ENCODE results near the gene AKAP7.

The AKAP7 gene

GRCh38 chr6:131281471-131282270 is 146.4 kb downstream of the AKAP7 start:
- no peak overlapping the region for H3K9ac ChIP-seq (ENCODE audit: low read length)
- no peak overlapping the region for H3K4me3 ChIP-seq (ENCODE audit: low read depth, low read length, poor library complexity, severe bottlenecking)
- no peaks in the 10 kb centered on the region for H3K9me2 ChIP-seq (ENCODE audit: low read depth, low read length)
- H3K4me2 ChIP-seq (ENCODE audit: low read length): no peak overlapping the region
- H2AFZ ChIP-seq (ENCODE audit: low read length): no peak overlapping the region
- no peaks in the 10 kb centered on the region for H4K20me1 ChIP-seq (ENCODE audit: insufficient read depth, low read length)
- no peaks in the 10 kb centered on the region for H3K9me3 ChIP-seq (ENCODE audit: low read length)
- no peaks in the 10 kb centered on the region for H3K4me1 ChIP-seq (ENCODE audit: insufficient read depth, low read length, severe bottlenecking)
- no peaks in the 10 kb centered on the region for H3K79me2 ChIP-seq (ENCODE audit: insufficient read depth, low read length)
- H3K27me3 ChIP-seq (ENCODE audit: insufficient read depth, low read length): no peaks in the 10 kb centered on the region
- H3F3A ChIP-seq (ENCODE audit: insufficient read depth, low read length): no peaks in the 10 kb centered on the region
- no peak overlapping the region for H3K27ac ChIP-seq (ENCODE audit: low read depth, low read length, poor library complexity, severe bottlenecking)
- TF ChIP-seq EZH2 (IDR thresholded peaks at IDR 0.05; ENCODE audit: borderline replicate concordance, low read length) (no peak), CTCF (IDR thresholded peaks at IDR 0.05; ENCODE audit: low read length) (no peak)
- no peaks in the 10 kb centered on the region for H3K36me3 ChIP-seq (ENCODE audit: insufficient read depth, low read length)

GRCh38 chr6:131282365-131282764 is 147.1 kb downstream of the AKAP7 start:
- H3K4me2 ChIP-seq (ENCODE audit: low read length): no peak overlapping the region
- H3K9me2 ChIP-seq (ENCODE audit: low read depth, low read length): no peaks in the 10 kb centered on the region

GRCh38 chr6:131283466-131284175 is 148.4 kb downstream of the AKAP7 start:
- Histone ChIP-seq H3K9me2 (ENCODE audit: low read depth, low read length) (no peaks in the 10 kb centered on the region), H3K36me3 (ENCODE audit: insufficient read depth, low read length) (no peaks in the 10 kb centered on the region), H3K9me3 (ENCODE audit: low read length) (no peaks in the 10 kb centered on the region), H3K4me2 (ENCODE audit: low read length) (no peak overlapping the region), H2AFZ (ENCODE audit: low read length) (no peak overlapping the region), H3F3A (ENCODE audit: insufficient read depth, low read length) (no peaks in the 10 kb centered on the region), H3K4me1 (ENCODE audit: insufficient read depth, low read length, severe bottlenecking) (no peaks in the 10 kb centered on the region), H3K4me3 (ENCODE audit: low read depth, low read length, poor library complexity, severe bottlenecking) (no peak overlapping the region), H4K20me1 (ENCODE audit: insufficient read depth, low read length) (no peaks in the 10 kb centered on the region), H3K27me3 (ENCODE audit: insufficient read depth, low read length) (no peaks in the 10 kb centered on the region), H3K9ac (ENCODE audit: low read length) (no peak overlapping the region), H3K79me2 (ENCODE audit: insufficient read depth, low read length) (no peaks in the 10 kb centered on the region), H3K27ac (ENCODE audit: low read depth, low read length, poor library complexity, severe bottlenecking) (no peak overlapping the region)
- TF ChIP-seq EZH2 (IDR thresholded peaks at IDR 0.05; ENCODE audit: borderline replicate concordance, low read length) (no peak), CTCF (IDR thresholded peaks at IDR 0.05; ENCODE audit: low read length) (no peak)

More at GRCh38 chr6:131282365-131282764, 147.1 kb downstream of the AKAP7 start:
- H3K79me2 ChIP-seq (ENCODE audit: insufficient read depth, low read length): no peaks in the 10 kb centered on the region
- H3K4me1 ChIP-seq (ENCODE audit: insufficient read depth, low read length, severe bottlenecking): no peaks in the 10 kb centered on the region
- no peaks in the 10 kb centered on the region for H3F3A ChIP-seq (ENCODE audit: insufficient read depth, low read length)
- no peaks in the 10 kb centered on the region for H4K20me1 ChIP-seq (ENCODE audit: insufficient read depth, low read length)
- H3K27ac ChIP-seq (ENCODE audit: low read depth, low read length, poor library complexity, severe bottlenecking): no peak overlapping the region
- no peak overlapping the region for H3K4me3 ChIP-seq (ENCODE audit: low read depth, low read length, poor library complexity, severe bottlenecking)
- no peak overlapping the region for H2AFZ ChIP-seq (ENCODE audit: low read length)
- no peak overlapping the region for H3K9ac ChIP-seq (ENCODE audit: low read length)
- TF ChIP-seq CTCF (IDR thresholded peaks at IDR 0.05; ENCODE audit: low read length) (no peak), EZH2 (IDR thresholded peaks at IDR 0.05; ENCODE audit: borderline replicate concordance, low read length) (no peak)
- H3K27me3 ChIP-seq (ENCODE audit: insufficient read depth, low read length): no peaks in the 10 kb centered on the region
- no peaks in the 10 kb centered on the region for H3K9me3 ChIP-seq (ENCODE audit: low read length)
- no peaks in the 10 kb centered on the region for H3K36me3 ChIP-seq (ENCODE audit: insufficient read depth, low read length)

Measured in OCI-LY1 (cell line).